CD1c-positive myeloid dendritic cell (primary cell): ENCODE results near the gene CLTCL1.

Experiments used
- DNase-seq: peaks from one replicate; pipeline ENCODE4 v3.0.0-alpha.2; 2016; ENCODE audit errors: extremely low spot score

The CLTCL1 gene

DNA sequence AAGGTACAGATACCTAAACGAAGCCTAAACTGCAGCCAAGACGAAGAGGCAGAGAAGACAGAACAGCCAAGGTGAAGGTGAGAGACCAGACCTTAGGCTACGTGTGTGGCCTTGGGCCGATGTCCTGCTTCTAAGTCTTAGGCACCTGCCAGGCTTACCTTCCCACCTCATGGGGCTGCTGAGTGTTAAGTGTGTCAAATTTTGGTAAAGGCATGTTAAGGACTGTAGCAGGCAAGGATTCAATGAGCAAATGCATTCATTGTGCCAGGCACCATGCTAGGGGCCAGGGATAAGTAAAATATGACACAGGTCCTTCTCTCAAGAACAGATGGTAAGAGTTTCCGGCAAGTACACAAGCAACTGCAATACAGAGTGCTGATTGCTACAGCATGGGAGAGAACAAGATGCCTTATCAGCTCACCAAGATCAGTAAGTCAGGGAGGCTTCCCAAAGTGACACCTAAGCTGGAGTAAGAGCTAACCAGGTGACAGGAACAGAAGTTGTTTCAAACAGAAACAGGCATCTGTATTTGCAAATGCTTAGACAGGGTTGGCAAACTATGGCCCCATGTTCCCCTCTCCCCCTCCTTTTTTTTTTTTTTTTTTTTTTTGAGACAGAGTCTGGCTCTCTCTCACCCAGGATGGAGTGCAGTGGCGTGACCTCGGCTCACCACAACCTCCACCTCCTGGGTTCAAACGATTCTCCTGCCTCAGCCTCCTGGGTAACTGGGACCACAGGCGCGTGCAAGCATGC, 46.7 kb downstream of the CLTCL1 start:
- no peak for DNase-seq

DNA sequence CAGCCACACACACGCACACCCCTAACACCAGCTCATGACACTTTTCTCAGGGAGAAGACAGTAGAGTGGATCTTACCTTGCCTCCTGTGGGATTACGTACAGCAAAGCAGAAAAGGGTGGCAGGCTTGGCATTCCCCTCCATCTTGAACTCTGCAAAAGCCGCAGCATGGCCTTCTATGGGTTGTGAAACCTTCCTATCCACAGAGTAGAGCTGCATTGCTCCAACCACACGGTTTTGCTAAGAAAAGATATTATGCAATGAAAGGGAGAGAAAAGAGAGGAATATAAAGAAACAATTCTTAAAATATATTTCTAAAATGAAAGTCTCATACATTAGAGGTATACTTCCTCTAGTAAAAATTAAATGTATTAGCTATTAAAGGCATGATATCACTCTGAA, 48.8 kb downstream of the CLTCL1 start:
- DNase-seq, result no peak

DNA sequence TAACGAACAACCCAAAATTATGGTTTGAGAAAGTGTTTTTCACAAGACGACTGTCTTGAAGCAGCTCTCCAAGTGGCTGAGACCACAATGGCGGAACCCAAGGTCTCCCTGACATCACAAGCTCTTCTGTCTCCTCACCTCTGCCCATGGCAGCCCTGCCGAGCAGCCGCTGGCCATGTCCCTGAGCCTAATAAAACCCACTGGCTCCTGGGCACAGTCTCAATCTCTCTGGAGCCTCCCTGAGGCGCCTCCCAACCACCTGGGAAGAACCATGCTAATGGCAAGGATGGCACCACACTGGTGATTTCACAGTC, 50.0 kb downstream of the CLTCL1 start:
- DNase-seq, result no peak

DNA sequence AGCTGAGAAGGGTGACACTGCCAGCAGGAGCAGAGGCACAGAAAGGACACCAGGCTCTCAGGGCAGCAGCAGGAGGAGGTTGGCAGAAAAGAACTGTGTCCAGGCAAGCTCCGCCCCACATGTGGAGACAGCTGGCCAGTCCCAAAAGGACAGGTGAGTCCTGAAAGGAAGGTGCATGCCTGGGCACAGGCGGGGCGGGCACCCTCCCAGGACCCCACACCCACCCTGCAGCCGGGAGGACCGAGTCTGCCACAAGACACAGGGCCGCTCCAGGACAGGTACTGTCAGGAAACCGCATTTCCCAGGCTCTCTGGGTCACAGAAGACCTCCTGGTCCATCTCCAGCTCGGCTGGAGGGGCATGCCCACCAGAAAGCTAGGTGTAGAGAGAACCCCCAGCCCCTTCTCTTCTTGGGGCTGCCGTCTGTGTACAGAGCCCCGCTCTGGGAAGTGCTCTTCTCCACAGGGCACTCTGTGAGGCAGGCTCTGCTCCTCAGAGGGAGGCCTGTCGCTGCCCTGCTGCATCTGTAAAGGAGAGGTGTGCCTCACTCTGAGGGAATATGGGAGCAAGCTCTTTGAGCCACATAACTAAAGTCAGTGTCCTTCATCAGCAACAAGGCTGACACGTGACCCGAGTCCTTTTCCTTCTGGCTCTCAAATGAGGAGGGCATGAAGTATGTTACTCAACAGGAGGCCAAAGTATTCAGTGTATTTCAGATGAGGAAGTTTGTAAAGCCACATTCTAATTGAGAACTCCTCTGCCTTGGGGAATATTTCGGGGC, 50.5 kb downstream of the CLTCL1 start:
- peak; percentile 10 for DNase-seq

DNA sequence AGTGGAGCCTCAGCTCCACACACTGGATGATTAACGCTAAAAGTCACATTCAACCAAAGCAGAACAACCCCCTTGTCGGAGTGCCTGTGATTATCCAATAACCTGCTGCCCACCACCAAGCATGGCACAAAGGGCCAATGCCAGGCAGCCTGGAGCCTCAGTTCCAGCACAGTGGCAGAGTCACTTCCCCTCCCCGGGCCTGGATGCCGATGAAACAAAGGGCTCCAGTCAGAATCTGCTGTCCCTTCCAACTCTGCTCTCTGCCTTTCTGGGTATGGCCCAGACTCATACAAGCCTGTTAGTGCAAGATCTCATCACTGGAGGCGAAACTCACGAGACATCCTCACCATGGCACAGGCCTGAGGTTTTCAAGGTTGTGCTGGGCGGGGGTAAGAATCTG, 52.1 kb downstream of the CLTCL1 start:
- no peak for DNase-seq

DNA sequence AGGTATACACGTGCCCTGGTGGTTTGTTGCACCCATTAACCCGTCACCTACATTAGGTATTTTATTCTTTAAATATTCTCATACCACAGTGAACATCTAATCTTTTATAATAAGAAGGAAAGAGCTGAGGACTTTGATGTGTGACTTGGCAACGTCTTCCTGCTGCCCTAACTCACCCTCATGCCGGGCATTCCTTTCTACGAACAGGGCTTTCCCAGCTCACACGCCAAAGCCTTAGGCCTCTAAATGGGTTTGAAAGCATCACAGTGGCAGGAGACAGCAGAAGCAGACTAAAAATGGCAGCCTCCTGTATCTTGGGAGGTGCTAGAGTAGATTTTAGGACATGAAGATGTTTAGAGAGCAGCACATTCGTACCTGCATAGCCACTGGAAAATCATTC, 52.6 kb downstream of the CLTCL1 start:
- no peak for DNase-seq

DNA sequence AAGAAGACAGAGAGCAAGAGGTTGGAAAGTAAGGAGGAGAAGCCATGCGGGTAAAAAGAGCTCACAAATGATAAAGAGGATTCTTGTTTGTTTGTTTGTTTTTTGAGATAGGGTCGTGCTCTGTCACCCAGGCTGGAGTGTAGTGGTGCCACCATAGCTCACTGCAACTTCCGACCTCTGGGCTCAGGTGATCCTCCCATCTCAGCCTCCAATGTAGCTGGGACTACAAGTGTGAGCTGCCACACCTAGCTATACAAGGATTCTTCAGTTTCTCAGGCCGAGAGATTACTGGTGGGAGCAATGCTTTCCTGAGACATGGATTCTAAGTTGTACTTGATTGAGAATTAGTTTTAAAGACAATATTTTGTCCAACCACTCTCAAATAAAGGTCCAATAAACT, 55.6 kb downstream of the CLTCL1 start:
- no peak for DNase-seq

DNA sequence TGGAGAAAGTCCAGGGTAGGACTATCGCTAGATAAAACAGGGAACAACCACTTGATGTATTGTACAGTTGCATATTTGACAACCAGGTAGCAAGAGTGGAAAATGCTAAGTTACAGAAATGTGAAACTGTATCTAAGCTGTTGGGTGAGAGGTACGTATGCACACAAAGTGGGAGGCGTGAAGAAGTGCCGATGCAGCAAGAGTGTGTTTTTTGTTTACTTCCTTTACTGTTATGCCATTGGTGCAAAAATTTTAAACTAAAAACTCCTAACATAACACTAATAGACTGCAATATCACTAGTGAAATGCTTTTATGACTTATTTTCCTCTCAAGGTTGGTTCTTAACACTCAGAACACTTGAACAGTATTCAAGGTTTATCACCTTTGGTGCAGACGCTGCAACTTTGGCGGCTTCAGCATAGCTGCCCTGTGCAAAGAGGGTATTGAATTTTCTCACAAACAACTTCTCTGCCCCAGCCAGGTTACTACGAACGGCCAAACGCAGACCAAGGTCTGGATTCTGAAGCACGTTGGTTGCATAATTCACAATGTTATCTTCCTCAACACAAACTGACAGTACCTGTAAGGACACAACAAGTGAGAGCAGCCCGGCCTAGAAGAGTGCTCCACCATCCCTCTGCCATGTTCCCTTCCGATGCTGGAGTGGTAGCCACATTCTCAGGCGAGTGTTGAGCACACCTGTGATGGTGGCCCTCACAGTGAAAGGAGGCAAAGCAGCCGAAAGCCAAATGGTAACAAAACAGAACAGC, 57.2 kb downstream of the CLTCL1 start:
- DNase-seq, result no peak

DNA sequence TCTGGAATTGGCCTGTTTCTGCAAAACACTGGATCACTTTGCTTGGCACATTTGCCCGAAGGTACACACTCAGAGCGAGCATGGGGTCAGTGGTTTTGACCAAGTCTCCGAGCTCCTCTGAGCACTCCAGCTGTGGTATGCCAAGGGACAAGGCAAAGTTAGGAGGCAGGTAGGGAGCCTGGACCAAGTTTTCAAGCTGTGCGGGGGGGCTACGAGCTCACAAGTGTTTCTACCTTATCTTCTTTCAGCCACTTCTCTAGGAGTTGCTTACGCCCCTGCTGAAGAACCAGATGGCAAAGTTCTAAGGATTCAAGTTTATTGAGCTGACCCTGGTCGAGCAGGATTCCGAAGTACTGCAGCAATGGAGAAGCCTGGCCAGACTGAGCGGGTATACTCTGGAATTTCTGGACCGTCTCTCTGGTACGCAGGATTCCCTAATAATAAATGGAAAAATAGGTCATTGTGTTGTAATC, 58.3 kb downstream of the CLTCL1 start:
- no peak for DNase-seq

DNA sequence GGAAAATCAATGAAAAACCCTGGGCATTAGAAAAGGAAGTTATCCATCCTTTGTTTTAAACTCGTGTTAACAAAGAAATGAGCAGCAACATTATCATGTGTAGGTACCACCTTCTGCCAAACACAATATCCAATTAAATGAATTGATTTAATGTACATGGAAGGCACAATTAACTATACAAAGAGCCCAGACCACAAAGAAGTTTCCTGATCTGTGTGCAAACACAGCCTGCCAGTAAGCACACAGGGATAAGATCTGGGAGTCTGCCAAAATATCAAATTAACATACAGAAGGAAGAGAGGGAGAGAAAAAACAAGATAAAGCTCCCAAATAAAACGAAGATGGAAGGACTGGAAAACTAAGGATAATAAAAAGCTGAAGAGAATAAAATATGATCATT, 58.9 kb downstream of the CLTCL1 start:
- no peak for DNase-seq

DNA sequence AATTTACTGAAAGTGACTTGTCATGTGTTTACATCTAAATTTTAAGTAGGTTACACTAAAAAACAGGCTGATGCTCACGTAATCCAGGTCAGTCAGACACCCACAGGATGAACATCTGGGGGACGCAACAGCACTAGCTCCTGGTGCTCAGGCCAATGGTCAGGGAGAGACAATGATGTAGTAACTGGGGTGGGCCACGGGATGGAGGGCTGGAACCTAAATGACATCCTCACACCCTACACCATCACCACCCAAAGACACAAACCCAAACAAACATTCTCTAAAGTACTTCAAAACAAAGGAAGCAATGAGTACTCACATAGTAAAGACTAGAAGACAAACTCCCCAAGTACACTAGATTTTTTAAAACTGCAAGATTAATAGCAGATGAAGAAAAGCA, 59.5 kb downstream of the CLTCL1 start:
- DNase-seq, result no peak

DNA sequence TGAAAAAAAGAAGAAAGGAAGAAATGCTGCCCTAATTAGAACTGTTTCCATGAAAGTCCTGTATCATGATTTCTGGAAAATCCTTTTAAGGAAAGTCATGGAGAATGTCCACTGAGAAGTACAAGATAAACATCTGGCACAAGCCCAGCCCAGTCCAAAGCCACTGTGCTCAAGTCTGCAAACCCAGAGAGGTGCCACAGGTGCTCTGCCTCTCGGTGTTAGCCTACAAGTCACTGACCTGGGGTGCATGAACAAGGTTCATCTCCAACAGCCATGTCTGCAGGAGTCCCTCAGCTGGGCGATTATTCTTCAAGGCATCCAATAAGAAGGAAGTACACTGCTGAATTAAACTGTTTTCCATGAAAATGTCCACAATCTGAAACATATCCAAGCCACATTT, 61.9 kb downstream of the CLTCL1 start:
- DNase-seq, result no peak

DNA sequence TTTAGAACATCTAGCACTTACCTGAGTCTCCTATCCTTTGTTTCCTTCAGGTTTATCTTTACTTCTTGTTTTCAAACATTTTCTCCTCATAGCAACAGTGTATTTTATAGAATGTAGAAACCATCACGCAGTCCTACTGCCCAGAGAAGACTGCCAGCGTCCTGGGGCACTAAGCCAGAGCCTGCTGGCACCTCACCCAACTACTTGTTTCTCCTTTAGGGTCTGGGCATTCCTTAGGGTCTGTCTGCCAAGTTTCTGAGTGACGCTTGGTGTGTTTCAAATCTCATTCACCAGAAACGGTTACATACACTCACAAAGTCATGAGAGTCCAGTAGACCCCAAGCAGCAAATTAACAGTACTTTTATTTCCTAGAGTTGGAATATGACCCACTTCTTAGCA, 63.3 kb downstream of the CLTCL1 start:
- DNase-seq, result no peak

DNA sequence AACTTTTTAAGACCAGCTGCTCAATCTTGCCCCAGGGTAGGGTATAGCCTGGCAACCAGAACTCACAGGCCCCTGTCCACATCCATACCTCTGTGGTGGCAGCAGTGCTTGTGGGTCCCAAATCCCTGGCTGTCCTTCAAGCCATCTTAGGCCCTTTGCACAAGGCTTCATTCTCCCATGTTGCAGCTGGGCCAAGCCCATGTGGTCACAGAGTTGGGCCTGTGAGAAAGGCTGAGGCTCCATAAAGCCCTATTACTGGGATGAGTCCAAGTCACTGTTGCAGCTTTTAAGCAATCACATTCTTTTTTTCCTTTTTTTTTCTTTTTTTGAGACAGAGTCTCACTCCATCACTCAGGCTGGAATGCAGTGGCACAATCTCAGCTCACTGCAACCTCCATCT, 65.1 kb downstream of the CLTCL1 start:
- DNase-seq, result no peak

DNA sequence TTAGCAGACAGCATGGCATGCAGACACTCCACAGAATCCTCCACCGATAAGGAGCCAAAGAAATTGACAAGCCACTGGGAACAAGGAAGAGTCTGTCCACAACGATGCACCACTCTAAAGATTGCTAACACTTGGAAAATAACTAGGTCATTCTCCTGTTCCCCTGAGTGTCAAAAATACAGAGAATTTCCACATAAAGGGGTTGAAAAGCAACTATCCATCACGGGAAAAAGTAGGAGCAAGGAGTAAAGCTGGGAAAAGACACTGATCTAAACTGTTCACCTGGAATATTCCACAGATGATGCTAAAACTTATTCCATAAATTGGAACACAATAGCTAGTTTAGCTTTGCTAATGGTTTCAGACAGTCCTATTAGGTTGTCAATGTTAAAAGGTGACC, 66.0 kb downstream of the CLTCL1 start:
- no peak for DNase-seq

DNA sequence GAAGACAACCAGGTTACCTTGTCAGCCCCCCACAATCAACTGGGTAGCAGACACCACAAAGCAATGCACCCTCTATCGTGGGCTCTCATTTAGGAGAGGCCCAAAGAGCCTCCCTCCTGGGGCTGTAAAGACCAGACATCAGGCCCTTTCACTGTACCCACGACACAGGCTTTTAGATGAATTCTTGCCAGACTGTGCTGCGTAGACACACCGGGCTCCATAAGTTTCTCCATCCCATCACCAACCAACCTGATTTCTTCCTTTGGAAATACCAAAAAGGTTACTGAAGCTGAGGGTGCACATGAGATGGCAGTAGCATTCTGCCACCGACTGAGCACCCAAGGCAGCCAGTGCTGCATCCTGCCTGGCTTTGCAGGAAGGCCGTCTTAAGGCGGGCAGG, 66.5 kb downstream of the CLTCL1 start:
- DNase-seq, result no peak

DNA sequence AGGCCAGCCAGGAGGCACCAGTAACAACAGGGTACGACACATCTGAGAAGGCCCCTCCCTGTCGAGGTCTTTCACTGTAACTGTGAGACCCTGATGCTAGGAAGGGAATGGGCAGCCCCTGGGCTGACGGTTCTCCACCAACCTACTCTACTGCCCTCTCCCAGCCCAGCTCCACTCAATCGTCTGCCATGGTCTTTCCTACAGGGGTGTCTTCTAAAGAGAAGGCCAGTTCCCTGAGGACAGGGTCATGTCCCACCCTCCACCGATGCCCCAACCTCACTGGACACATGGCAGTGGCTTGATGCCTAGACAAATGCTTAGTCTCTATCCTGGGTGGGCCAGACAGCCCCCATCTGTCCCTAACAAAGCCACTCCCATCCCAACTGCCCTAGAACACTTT, 67.0 kb downstream of the CLTCL1 start:
- DNase-seq, result no peak

DNA sequence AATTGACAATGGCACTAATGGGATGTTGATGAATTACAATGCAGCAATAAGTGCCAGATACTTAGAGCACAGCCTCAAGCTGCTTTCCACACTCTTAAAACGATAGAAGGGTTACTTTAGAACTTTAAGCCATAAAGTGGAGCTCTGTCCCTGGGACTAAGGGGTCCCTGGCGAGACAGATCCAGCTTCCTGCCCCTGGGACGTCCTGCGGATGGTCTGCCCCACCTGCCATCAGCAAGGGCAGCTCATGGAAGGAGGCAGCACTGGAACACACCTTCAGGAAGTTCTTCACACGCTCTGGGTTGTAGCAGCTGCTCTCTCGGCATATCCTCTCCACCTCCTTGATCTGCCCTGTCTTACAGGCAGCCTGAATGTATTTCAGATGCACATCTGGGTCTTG, 67.9 kb downstream of the CLTCL1 start:
- no peak for DNase-seq

DNA sequence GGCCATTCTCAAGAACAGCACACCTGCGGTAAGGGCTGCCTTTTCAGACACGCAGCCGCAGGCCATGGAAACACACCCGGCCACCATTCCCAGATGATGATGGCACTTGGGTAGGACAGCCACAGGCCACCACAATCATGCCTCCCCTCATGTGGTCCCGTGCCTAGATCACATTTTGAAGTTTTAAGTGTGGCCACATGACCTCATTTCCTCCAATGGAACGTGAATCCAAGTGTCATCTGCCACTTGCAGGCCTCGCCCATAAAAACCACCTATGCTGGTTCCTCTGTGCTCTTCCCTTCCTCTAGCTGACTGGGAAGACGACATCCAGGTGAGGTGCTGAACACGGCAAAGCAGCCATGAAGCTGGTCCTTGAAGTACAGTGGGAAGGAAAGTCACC, 68.4 kb downstream of the CLTCL1 start:
- DNase-seq, result no peak

DNA sequence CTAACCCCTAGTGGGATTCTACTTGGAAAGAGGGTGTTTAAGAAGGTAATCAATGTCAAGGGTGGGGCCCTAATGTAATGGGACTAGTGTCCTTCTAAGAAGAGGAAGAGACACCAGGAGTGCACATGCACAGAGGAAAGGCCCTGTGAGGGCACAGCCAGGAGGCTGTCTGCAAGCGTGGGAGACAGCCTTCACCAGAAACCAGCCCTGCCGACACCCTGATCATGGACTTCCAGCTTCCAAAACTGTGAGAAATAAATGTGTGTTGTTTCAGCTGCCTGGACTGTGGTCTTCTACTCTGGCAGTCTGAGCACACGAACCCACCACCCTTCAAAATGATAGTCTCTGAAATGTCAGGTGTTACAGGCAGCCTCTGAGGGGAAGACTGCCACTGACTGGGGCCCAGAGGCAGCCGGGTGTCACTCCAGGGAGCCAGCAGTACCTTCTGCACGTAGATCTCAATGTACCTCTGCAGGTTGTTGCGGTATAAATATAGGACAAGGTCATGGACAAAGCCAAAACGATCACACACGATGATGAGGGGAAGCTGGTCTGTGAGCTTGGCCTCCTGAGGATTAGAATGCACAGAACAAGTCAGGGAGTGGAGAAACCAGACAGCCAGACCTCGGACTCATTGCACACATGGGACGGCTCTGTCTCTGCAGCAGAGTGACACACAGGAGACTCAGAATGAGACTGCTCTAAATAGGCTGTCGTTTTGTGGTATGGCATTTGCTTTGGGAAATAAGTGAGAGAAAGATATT, 69.1 kb downstream of the CLTCL1 start:
- DNase-seq, result no peak

DNA sequence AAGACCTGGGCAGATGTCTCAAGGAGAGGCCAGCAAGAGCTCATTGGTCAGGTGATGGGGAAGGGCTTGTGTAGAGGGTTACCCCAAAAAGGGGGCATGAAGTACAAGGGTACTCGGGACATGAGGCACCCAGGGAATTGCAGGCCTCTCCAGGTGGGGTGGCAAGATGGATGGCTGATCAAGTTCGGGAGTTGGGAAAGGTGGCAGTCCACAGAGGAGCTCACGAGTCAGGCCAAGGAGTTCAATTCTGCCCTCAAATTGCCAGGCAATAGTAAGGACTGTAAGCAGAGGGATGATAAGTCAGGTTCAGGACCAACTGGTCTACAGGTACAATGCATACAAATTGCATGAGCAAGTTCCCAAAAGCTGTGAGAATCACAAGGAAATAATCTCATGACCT, 70.7 kb downstream of the CLTCL1 start:
- DNase-seq, result no peak
